K562 (cell line): ENCODE measurements around the gene SULT2B1. TPM values are rescaled to one million over a fixed set of nuclear protein-coding genes. Genes with fewer than 3 reads are reported as not detected.

Experiments
- ADNP ChIP-seq: fragments of 200-800 bp; sonication (Bioruptor generic); IDR thresholded peaks from 2 replicates; pipeline ENCODE4 v1.6.1; 2016; ENCODE audit warnings: missing genetic modification characterization, missing compliant biosample characterization
- C11orf30 ChIP-seq: fragments of 450-650 bp; IDR thresholded peaks from 2 replicates; pipeline ENCODE4 v1.6.1; 2016; ENCODE audit warnings: low read depth, mild to moderate bottlenecking
- DMBX1 ChIP-seq: fragments of 250-450 bp; sonication (Bioruptor Pico); IDR thresholded peaks from 2 replicates; pipeline ENCODE4 v1.8.0; 2022; ENCODE audit warnings: inconsistent platforms, mild to moderate bottlenecking, moderate library complexity, borderline replicate concordance
- ETV6 ChIP-seq, 3 experiments: fragments of 150-350 bp in 1 of 3; sonication (generic) in 1 of 3; formaldehyde crosslinking in 1 of 3; IDR thresholded peaks; 2 replicates each; pipeline versions ENCODE4 v1.6.1 to v1.8.0; 2014 to 2022; ENCODE audit warnings: borderline replicate concordance in 2 of 3, low read depth in 2 of 3, antibody characterized with exemption in 1 of 3, low read length in 1 of 3, mild to moderate bottlenecking in 1 of 3, missing genetic modification reagents in 1 of 3
- GATAD2B ChIP-seq: fragments of 450-650 bp; IDR thresholded peaks from 2 replicates; pipeline ENCODE4 v1.6.1; 2017; ENCODE audit warnings: mild to moderate bottlenecking, borderline replicate concordance
- HDGF ChIP-seq: fragments of 450-650 bp; IDR thresholded peaks from 2 replicates; pipeline ENCODE4 v1.6.1; 2016
- MIER1 ChIP-seq: fragments of 450-650 bp; IDR thresholded peaks from 2 replicates; pipeline ENCODE4 v1.6.1; 2016; ENCODE audit warnings: antibody characterized with exemption, mild to moderate bottlenecking, low read depth
- PHF21A ChIP-seq: fragments of 450-650 bp; IDR thresholded peaks from 2 replicates; pipeline ENCODE4 v1.6.1; 2017; ENCODE audit warnings: low read depth, borderline replicate concordance
- SIN3A ChIP-seq, 2 experiments: fragments of 150-350 bp in 1 of 2; IDR thresholded peaks; 2 replicates each; pipeline ENCODE4 v1.6.1; 2011 to 2016; ENCODE audit warnings: borderline replicate concordance in 2 of 2, low read depth in 2 of 2, low read length in 2 of 2, mild to moderate bottlenecking in 2 of 2, moderate library complexity in 2 of 2; ENCODE audit not compliant: control insufficient read depth in 1 of 2
- TRIM24 ChIP-seq, 2 experiments: fragments of 450-650 bp; IDR thresholded peaks; 2 replicates each; pipeline ENCODE4 v1.6.1; 2016
- U2AF2 ChIP-seq: fragments of 200-400 bp; formaldehyde crosslinking; optimal IDR thresholded peaks from 2 replicates; pipeline ENCODE3; 2017; ENCODE audit warnings: low read depth, mild to moderate bottlenecking, low read length
- XRCC5 ChIP-seq: fragments of 200-400 bp; formaldehyde crosslinking; IDR thresholded peaks from 2 replicates; pipeline ENCODE4 v1.6.1; 2017; ENCODE audit warnings: low read depth, mild to moderate bottlenecking, low read length
- ZFX ChIP-seq: sonication (generic); formaldehyde crosslinking; IDR thresholded peaks from 2 replicates; pipeline ENCODE4 v1.8.0; 2022; ENCODE audit warnings: mild to moderate bottlenecking, missing genetic modification reagents, moderate library complexity
- ZNF253 ChIP-seq: fragments of 250-450 bp; sonication (Bioruptor Pico); conservative IDR thresholded peaks from 2 replicates; pipeline ENCODE4 v1.6.1; 2021; ENCODE audit warnings: mild to moderate bottlenecking
- ZNF316 ChIP-seq: fragments of 450-650 bp; IDR thresholded peaks from 2 replicates; pipeline ENCODE4 v1.6.1; 2016
- polyA plus RNA-seq, 8 experiments: library from polyadenylated mRNA; depleted of rRNA in 4 of 8; stranded (reverse) in 5 of 8; unstranded in 3 of 8; fragments of >200 nt; fragmentation: Nextera tagmentation in 2 of 8; fragmentation: Illumina TruSeq in 1 of 8; extraction: Ambion mirVana in 2 of 8; extraction: Trizol in 1 of 8; gene quantifications; 2 replicates each; pipeline versions ENCODE4 v1.2.1 to v1.2.3, GENCODE V29; 2011 to 2014; ENCODE audit warnings: inconsistent platforms in 1 of 8, missing spikeins in 1 of 8
- total RNA-seq, 7 experiments: library from RNA; depleted of rRNA in 6 of 7; stranded (reverse); fragments of >200 nt in 6 of 7; fragmentation: Illumina TruSeq in 2 of 7; extraction: Trizol in 2 of 7; gene quantifications; 2 replicates each; pipeline versions ENCODE4 v1.2.1 to v1.2.3, GENCODE V29; 2011 to 2021; ENCODE audit warnings: low replicate concordance in 1 of 7
- TF ChIP-seq, protein P1 (sequence below): fragments of 450-650 bp; formaldehyde crosslinking; IDR thresholded peaks from 2 replicates; pipeline ENCODE4 v1.4.0; 2020; ENCODE audit warnings: mild to moderate bottlenecking, moderate library complexity
- TF ChIP-seq, protein P2 (sequence below): sonication (generic); formaldehyde crosslinking; IDR thresholded peaks from 2 replicates; pipeline ENCODE4 v1.8.1; 2022; ENCODE audit warnings: missing genetic modification reagents
- TF ChIP-seq, protein P3 (sequence below), 2 experiments: fragments of 450-650 bp in 1 of 2; sonication (generic) in 1 of 2; formaldehyde crosslinking; conservative IDR thresholded peaks; 2 replicates each; pipeline versions ENCODE4 v1.4.0 to v1.8.1; 2020 to 2022; ENCODE audit warnings: mild to moderate bottlenecking in 1 of 2, missing genetic modification reagents in 1 of 2
- TF ChIP-seq, protein P4 (sequence below): fragments of 450-650 bp; IDR thresholded peaks from 2 replicates; pipeline ENCODE4 v1.6.1; 2016; ENCODE audit warnings: borderline replicate concordance

Gene SULT2B1
- total and polyA plus RNA-seq, 9 of the 15 experiments (the other 6 are each of a cell fraction or from before 2014, with no cell fraction given): 0.09 to 0.62 (median 0.22) TPM; not detected in 2

DNA sequence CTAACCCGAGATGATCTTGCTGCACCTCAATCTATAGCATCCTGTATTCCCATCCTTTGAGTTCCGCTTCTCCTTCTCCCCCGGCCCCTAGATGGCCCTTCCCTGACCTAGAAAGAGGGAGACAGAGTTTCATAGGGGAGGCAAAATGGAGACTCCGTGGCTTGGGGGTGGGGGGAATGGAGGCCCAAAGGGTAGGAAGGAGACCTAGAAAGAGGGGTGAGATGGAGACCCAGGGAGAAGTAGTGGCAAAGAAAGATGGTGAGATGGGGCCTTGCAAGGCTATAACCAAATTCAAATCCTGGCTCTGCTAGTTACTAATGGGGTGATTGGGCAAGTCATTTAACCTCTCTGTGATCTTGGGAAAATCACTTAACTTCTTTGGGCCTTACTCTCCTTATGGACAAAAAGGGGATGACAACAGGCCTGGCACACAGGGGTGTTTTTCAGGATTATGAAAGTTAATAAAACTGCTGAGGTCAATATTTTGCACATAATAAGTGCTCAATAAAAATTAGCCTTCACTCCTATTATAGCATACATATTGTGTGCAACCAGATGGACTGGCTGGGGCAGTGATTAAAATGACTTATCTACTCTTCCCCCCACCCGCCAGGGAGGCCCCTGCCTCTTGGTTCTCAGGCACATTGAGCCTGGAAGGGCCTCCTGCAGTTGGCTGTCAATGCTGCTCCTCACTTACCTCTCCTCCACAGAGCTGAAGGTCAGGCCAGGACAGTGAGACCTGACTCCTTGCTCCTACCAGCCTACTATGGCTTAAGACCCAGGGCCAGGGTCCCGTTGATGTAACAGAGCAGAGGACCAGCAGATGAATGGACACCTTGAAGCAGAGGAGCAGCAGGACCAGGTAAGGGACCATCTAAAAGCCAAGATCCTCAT lies 68.0 kb downstream of the SULT2B1 start (continued):
- TF ChIP-seq, protein P1, sequence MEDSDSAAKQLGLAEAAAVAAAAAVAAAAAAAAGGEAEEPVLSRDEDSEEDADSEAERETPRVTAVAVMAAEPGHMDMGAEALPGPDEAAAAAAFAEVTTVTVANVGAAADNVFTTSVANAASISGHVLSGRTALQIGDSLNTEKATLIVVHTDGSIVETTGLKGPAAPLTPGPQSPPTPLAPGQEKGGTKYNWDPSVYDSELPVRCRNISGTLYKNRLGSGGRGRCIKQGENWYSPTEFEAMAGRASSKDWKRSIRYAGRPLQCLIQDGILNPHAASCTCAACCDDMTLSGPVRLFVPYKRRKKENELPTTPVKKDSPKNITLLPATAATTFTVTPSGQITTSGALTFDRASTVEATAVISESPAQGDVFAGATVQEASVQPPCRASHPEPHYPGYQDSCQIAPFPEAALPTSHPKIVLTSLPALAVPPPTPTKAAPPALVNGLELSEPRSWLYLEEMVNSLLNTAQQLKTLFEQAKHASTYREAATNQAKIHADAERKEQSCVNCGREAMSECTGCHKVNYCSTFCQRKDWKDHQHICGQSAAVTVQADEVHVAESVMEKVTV (CRISPR knock-in tag): peak; percentile 63
- TF ChIP-seq C11orf30 (peak; percentile 47), U2AF2 (no peak), MIER1 (peak; percentile 57; the same call in 1 of the 2 replicates), PHF21A (no peak), HDGF (no peak; the same call in 1 of the 2 replicates), ZFX (no peak), ZNF253 (CRISPR knock-in tag) (no peak), SIN3A (IDR thresholded peaks at IDR 0.05; ENCODE audit: borderline replicate concordance in 2 of 2, control insufficient read depth in 1 of 2, low read depth in 2 of 2, low read length in 2 of 2) (no peak), TRIM24 (IDR thresholded peaks at IDR 0.05) (peak in 1 of 2 experiments; percentile 42; a peak in 1 of 4 replicates), DMBX1 (CRISPR knock-in tag) (0 out of 2 replicates have a peak, but pooled peaks have one; percentile 13), ZNF316 (peak; percentile 75), ETV6 (IDR thresholded peaks at IDR 0.05; ENCODE audit: borderline replicate concordance in 1 of 2, low read depth in 2 of 2, low read length in 1 of 2) (no peak), ETV6 (CRISPR knock-in tag; IDR thresholded peaks at IDR 0.05; ENCODE audit: borderline replicate concordance) (no peak), ADNP (peak; percentile 100), XRCC5 (no peak), GATAD2B (no peak; the same call in 1 of the 2 replicates)
- TF ChIP-seq, protein P2, sequence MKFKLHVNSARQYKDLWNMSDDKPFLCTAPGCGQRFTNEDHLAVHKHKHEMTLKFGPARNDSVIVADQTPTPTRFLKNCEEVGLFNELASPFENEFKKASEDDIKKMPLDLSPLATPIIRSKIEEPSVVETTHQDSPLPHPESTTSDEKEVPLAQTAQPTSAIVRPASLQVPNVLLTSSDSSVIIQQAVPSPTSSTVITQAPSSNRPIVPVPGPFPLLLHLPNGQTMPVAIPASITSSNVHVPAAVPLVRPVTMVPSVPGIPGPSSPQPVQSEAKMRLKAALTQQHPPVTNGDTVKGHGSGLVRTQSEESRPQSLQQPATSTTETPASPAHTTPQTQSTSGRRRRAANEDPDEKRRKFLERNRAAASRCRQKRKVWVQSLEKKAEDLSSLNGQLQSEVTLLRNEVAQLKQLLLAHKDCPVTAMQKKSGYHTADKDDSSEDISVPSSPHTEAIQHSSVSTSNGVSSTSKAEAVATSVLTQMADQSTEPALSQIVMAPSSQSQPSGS (CRISPR knock-in tag): no peak
- TF ChIP-seq, protein P3, sequence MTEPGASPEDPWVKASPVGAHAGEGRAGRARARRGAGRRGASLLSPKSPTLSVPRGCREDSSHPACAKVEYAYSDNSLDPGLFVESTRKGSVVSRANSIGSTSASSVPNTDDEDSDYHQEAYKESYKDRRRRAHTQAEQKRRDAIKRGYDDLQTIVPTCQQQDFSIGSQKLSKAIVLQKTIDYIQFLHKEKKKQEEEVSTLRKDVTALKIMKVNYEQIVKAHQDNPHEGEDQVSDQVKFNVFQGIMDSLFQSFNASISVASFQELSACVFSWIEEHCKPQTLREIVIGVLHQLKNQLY (CRISPR knock-in tag; conservative IDR thresholded peaks at IDR 0.05): no peak
- TF ChIP-seq, protein P4, sequence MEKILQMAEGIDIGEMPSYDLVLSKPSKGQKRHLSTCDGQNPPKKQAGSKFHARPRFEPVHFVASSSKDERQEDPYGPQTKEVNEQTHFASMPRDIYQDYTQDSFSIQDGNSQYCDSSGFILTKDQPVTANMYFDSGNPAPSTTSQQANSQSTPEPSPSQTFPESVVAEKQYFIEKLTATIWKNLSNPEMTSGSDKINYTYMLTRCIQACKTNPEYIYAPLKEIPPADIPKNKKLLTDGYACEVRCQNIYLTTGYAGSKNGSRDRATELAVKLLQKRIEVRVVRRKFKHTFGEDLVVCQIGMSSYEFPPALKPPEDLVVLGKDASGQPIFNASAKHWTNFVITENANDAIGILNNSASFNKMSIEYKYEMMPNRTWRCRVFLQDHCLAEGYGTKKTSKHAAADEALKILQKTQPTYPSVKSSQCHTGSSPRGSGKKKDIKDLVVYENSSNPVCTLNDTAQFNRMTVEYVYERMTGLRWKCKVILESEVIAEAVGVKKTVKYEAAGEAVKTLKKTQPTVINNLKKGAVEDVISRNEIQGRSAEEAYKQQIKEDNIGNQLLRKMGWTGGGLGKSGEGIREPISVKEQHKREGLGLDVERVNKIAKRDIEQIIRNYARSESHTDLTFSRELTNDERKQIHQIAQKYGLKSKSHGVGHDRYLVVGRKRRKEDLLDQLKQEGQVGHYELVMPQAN: peak; percentile 76
